Bone marrow (tissue), 2 donors: ENCODE data around the gene GRPEL2.

Experiments used
- DNase-seq, 2 donors: peaks; one replicate each; lab custom pipeline; 2025; lab: John Stamatoyannopoulos, UW

Gene GRPEL2

DNA sequence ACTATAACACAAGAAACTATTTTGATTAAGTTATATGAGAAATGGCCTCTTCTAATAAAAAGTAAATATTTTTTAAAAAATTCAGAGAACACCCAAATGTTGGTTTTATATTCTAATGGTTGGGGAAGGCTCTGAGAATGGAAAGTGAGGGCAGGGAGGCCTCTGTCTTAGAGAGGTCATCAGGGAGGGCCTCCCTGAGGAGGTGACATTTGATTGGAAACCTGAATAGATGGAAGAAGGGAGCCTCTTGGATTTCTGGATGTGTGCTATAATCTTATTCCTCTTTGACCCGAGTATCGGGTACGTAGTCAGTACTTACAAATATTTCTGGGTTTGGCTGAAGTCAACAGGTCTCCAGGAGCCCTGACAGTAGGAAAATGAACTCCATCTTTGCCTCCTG, 26.1 kb upstream of the GRPEL2 start:
- no peak for DNase-seq

DNA sequence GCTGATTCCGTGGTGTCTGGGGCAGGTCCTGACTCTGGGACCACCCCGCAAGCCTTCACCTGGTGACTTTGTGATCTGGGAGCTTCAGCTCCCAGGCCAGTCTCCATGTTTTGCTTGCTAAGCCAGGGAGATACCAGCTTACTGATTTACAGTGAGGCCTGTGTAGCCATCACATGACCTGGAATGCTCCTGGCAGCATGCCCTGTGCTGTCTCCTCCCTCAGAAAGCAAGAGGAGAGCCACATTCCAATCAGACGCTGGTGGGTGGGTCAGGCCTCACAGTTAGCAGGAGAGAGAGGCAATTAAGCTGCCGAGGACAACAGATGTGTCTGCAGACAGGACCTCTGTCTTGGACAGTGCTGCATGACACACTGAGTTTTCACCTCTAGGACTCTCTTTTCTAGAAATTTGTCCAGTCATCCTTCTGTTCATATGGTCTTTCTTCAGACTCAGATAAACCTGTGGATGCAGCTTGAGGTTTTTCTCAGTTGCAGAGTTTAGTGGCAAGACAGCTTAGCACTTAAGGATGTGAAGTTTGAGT, 24.4 kb upstream of the GRPEL2 start:
- DNase-seq = no peak

DNA sequence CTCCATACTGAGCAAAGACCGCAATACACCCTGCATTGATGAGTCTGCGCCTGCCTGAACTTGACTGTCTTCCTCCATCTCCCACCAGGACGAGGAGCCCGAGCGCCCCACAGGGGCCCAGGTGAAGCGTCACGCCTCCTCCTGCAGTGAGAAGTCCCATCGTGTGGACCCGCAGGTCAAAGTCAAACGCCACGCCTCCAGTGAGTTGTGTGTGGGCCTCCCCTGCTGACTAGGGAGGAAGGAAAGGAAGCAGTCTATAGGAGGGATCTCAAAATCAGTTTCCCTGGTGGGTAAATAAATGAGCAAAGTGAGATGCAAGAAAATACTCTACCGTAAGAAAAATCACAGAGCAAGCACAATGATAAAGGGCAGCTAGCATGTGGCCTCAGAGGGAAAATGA, 22.8 kb upstream of the GRPEL2 start:
- DNase-seq = no peak

- DNase-seq = no peak
Observed at GRCh38 chr5:149323210-149323609, 22.1 kb upstream of the GRPEL2 start.

- no peak for DNase-seq
Observed at GRCh38 chr5:149323621-149324205, 21.6 kb upstream of the GRPEL2 start.

DNA sequence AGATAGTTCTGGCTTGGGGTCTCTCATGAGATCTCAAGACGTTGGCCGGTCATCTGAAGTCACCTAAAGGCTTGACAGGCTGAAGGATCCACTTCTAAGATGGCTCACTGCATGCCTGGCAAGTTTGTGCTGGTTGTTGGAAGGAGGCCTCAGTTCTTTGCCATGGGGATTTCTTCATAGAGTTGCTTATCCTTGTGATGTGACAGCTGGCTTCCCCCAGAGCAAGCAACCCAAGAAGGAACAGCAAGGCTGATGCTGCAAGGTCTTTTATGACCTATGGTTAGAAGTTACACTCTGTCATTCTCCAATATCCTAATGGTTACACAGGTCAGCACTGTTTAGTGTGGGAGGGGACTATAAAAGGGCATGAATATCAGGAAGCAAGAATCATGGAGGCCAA, 20.7 kb upstream of the GRPEL2 start:
- DNase-seq = no peak

DNA sequence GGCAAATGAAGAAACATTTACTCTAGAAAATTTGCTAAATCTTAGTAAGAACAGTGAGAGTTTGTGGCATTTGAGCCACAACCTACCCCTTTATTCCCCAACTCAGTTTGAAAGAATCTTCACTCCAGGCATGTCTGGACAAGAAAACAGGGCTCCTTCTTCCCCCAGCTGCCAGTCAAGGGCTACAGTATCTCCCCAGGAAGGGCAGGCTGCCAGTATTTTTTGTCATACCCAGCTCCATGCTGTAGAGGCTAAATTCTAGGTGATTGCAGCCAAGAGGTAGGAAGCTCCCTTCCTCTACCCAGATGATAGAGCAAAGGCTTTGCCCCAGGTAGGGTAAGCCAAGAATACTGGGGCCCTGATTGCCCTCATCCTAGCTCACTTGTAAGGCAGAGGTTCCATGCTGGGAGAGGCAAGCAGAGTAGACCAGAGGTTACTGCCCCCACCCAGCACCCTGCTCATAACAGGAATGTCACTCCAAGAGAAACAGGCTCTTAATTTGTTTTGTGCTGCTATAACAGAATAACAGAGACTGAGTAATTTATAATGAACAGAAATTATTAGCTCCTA, 20.0 kb upstream of the GRPEL2 start:
- DNase-seq = no peak

- DNase-seq = no peak
Observed at GRCh38 chr5:149325894-149326293, 19.4 kb upstream of the GRPEL2 start.

- DNase-seq = no peak
Observed at GRCh38 chr5:149326611-149327010, 18.7 kb upstream of the GRPEL2 start.

DNA sequence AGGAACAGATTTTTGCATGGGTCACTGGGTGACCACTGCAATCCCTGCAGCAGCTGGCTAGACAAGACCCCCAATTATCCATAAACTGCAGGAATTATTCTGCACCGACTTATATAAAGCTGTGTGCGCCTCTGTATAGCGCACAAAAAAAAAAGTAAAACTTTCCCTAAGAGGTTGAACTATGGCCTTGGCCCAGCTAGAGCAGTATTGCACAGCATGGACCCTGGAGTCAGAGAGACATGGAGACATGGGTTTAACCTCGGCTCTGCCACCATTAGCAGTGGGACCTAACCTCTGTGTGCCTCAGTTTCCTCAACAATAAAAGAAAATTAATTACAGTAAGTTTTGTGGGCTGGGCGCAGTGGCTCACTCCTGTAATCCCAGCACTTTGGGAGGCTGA, 17.1 kb upstream of the GRPEL2 start:
- no peak for DNase-seq

- no peak for DNase-seq
Observed at GRCh38 chr5:149333711-149334443, 11.4 kb upstream of the GRPEL2 start.

DNA sequence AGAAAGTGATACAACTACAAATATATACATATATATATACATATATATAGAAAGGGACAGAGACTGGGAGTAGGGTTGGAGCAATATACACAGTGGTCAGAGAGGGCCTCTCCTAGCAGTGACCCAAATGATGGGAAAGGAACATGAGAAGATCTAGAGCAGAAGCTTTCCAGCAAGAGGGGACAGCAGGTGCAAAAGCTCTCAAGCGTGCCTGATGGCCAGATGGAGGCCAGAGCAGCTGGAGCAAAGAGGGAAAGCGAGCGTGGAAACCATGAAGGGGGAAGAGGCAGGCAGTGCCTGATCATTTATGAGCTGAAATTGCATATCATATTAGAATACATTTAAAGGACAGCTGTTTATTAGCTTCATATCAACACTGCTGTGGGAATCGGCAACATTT, 7.6 kb upstream of the GRPEL2 start:
- no peak for DNase-seq

GRCh38 chr5:149338364-149338763, 6.9 kb upstream of the GRPEL2 start:
- DNase-seq = no peak

DNA sequence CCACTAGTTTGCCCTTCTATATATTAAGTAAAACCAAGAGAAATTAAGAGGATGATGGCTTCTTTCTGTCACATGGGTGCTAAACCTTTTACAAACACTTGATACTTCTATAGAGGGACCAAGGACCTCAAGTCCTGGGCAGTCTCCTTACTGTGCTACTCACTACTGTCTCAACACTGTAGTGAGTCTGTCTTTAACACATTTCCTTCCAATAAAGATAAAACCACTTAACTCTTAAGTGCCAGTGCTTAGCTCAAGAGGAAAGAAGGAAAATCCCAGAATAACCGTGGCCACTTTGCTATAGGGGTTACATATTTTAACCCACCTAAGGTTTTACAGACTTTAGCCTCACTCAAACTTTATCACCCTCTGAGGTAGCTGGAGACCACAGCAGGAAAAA, 4.4 kb upstream of the GRPEL2 start:
- DNase-seq = no peak

- DNase-seq = no peak
Observed at GRCh38 chr5:149341876-149342275, 3.4 kb upstream of the GRPEL2 start.

DNA sequence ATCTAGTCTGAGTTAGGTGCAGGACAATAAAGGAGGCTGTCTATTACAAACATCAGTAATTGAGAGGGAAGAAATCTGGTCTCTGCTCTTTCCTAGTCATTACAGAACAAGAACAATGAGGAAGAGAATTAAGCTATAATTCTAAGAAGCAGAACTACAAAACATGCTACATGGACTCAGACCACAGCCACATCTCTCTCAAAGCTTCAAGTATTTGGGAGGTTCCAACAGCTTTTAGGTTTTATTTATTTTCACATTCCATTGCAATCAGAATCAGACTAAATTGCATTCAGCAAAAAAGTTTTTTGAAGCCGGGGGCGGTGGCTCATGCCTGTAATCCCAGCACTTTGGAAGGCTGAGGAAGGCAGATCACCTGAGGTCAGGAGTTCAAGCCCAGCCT, 1.1 kb upstream of the GRPEL2 start:
- no peak for DNase-seq

DNA sequence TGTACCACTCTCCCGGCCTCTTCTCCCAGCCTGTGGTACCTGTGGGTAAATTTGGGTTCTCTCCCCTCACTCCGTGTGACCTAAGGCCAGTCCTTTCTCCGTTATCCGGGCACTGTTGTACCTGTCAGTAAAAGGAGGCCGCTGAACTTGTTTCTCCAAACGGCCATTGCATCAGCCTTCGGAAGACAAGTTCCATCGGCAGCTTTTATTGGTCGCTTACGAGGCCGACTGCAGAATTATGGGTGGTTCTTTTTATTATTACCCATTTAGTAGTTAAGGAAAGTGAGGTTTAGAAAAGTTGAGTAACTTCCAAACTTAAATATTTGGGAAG, 558 bp downstream of the GRPEL2 start:
- no peak for DNase-seq

- no peak for DNase-seq
Observed at GRCh38 chr5:149348518-149348917, 3.2 kb downstream of the GRPEL2 start.

GRCh38 chr5:149349382-149349781, 4.1 kb downstream of the GRPEL2 start:
- no peak for DNase-seq

DNA sequence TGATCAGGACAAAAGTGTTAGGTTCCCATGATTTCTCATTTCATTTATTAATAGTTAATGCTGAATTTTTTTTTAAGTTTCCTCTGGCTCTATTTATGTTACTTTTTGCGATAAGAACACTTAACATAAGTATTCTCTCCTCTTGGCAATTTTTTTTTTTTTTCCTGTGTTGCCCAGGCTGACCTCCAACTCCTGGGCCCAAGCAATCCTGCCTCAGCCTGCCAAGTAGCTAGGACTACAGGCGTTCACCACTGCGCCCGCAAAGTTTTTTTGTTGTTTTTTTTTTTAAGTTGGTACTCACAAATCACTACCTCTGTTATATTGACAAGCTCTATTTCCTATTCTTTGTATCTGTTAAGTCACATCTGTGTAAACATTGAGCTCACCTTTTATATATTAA, 6.9 kb downstream of the GRPEL2 start:
- DNase-seq = no peak

DNA sequence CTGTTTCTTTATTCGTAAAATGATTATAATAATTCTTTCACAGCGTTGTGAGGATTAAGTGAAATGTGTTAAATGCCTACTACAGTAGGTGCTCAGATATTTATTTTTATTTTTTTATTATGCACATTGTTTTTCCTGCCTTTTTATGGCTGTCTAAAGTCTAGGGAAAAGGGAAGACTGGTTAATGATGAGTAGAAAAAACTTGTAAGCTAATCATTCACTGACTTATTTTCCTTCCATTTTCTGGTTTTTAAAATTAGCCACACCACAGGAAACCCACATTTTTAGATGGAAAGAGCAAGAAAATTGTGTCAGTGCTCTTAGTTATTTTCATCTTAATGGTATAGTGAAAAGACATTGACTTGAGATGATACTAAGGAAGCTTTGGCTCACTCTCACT, 8.6 kb downstream of the GRPEL2 start:
- DNase-seq = no peak

DNA sequence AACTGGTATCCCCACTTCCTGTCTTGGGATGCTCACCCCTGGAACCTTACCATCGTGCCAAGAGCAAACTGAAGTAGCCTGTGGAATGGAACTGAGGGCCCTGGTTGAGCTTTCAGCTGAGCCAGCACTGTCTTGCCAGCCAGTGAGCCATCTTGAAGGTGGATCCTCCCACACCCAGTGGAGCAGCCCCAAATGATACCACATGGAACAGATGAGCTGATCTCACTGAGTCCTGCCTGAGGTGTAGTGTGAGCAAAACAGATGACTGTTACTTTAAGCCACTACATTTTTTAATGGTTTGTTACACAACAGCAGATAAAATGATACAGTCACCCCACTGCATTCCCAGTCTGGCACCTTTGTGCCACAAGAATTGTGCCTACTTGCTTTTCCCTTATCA, 10.4 kb downstream of the GRPEL2 start:
- no peak for DNase-seq

DNA sequence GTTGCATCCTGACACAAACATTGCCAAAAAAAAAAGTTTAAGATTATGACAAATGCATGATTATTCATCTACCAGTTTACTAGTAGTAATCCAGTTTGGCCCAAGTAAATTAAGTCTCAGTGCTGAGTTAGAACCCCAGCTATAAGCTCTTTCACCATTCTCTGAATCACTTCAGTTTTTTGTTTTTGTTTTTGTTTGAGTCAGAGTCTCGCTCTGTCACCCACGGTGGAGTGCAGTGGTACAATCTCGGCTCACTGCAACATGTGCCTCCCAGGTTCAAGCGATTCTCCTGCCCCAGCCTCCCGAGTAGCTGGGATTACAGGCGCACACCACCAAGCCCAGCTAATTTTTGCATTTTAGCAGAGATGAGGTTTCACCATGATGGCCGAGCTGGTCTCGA, 11.1 kb downstream of the GRPEL2 start:
- no peak for DNase-seq
